Mesothelial cell of epicardium (in vitro differentiated cells): ENCODE measurements around the gene FAM47C. TPM values are rescaled to one million over a fixed set of nuclear protein-coding genes. Genes with fewer than 3 reads are reported as not detected.
"Not testable (repeated sequence)": the region's sequence is repeated elsewhere in the genome, so short reads cannot be mapped to it uniquely, and the experiment has no call there.

Source experiments
- DNase-seq, 2 experiments: peaks; one replicate each; pipeline ENCODE4 v3.0.0; 2021; ENCODE audit warnings: low spot score in 2 of 2; ENCODE audit not compliant: unreplicated experiment in 2 of 2
- H3K27ac Mint-ChIP-seq: 2 replicates; pipeline ENCODE4 v1.8.0; 2021; ENCODE audit warnings: mixed read lengths
- H3K27me3 Mint-ChIP-seq: 2 replicates; pipeline ENCODE4 v1.8.0; 2021; ENCODE audit warnings: low read depth, mixed read lengths
- H3K36me3 Mint-ChIP-seq: 2 replicates; pipeline ENCODE4 v1.8.0; 2021; ENCODE audit warnings: mixed read lengths
- H3K4me1 Mint-ChIP-seq: 2 replicates; pipeline ENCODE4 v1.8.0; 2021; ENCODE audit warnings: mixed read lengths
- H3K4me3 Mint-ChIP-seq: 2 replicates; pipeline ENCODE4 v1.8.0; 2021; ENCODE audit warnings: mild to moderate bottlenecking, moderate library complexity, mixed read lengths
- H3K9me3 Mint-ChIP-seq: 2 replicates; pipeline ENCODE4 v1.8.0; 2021; ENCODE audit warnings: mixed read lengths
- total RNA-seq: library from RNA; stranded (reverse); gene quantifications from 3 replicates; pipeline ENCODE4 v1.2.1, GENCODE V29; 2021
- TF ChIP-seq, protein P1 (sequence below): fragments of 200-600 bp; sonication (generic); IDR thresholded peaks from one replicate; pipeline ENCODE4 v1.5.0; 2021; ENCODE audit warnings: antibody characterized with exemption; ENCODE audit not compliant: unreplicated experiment

FAM47C gene
- total RNA-seq, 1 donor from 2014 or later = not detected

DNA sequence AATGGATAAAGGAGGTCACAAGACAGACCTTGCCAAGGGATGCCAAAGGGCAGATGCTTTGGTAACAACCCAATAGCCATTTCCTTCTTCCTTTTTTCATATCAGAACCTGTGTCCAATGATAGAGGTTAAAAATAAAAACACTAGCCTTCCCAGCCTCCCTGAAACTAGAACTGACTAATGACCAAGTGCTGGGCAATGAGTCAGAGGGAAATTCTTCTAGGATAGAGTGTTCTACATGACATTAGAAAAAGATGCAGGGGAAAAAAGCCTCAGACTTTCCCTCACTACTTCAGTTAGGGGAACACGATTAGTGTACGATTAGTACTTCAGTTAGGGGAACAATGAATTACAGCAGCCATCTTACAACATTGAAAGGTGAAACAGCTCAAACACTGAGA is 29.3 kb upstream of the FAM47C start:
- no peak overlapping the region for H3K4me3 Mint-ChIP-seq
- H3K9me3 Mint-ChIP-seq = peaks cover 12% of the 10 kb centered on the region
- H3K27me3 Mint-ChIP-seq = peaks cover 8% of the 10 kb centered on the region
- DNase-seq = no peak
- H3K27ac Mint-ChIP-seq = no peak overlapping the region
- H3K4me1 Mint-ChIP-seq = no peaks in the 10 kb centered on the region
- H3K36me3 Mint-ChIP-seq = no peaks in the 10 kb centered on the region
- TF ChIP-seq, protein P1, sequence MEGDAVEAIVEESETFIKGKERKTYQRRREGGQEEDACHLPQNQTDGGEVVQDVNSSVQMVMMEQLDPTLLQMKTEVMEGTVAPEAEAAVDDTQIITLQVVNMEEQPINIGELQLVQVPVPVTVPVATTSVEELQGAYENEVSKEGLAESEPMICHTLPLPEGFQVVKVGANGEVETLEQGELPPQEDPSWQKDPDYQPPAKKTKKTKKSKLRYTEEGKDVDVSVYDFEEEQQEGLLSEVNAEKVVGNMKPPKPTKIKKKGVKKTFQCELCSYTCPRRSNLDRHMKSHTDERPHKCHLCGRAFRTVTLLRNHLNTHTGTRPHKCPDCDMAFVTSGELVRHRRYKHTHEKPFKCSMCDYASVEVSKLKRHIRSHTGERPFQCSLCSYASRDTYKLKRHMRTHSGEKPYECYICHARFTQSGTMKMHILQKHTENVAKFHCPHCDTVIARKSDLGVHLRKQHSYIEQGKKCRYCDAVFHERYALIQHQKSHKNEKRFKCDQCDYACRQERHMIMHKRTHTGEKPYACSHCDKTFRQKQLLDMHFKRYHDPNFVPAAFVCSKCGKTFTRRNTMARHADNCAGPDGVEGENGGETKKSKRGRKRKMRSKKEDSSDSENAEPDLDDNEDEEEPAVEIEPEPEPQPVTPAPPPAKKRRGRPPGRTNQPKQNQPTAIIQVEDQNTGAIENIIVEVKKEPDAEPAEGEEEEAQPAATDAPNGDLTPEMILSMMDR = no peak

DNA sequence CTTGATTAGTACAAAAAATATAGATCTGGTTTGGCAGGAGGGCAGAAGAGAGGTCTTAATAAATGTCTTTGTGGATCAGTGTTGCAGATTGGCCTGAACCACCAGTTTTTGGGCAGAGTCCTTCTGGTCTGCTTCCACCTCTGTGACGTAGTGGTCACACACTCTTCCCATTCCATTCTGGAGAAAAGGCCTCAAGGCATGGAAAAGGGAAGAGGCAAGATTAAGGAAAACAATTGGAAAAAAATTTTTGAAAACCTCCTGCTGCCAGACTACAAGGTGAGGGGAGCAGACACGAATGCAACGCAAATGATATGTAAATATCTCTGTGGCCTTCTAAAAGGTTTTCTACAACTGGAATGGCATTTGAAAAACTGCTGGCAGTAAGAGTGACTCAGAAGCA is 24.3 kb upstream of the FAM47C start:
- Mint-ChIP-seq H3K27ac (no peak overlapping the region), H3K4me3 (no peak overlapping the region), H3K4me1 (peaks cover 2% of the 10 kb centered on the region), H3K36me3 (no peaks in the 10 kb centered on the region), H3K9me3 (peaks cover 14% of the 10 kb centered on the region), H3K27me3 (peaks cover 29% of the 10 kb centered on the region)
- TF ChIP-seq, protein P1 = no peak
- DNase-seq = no peak

DNA sequence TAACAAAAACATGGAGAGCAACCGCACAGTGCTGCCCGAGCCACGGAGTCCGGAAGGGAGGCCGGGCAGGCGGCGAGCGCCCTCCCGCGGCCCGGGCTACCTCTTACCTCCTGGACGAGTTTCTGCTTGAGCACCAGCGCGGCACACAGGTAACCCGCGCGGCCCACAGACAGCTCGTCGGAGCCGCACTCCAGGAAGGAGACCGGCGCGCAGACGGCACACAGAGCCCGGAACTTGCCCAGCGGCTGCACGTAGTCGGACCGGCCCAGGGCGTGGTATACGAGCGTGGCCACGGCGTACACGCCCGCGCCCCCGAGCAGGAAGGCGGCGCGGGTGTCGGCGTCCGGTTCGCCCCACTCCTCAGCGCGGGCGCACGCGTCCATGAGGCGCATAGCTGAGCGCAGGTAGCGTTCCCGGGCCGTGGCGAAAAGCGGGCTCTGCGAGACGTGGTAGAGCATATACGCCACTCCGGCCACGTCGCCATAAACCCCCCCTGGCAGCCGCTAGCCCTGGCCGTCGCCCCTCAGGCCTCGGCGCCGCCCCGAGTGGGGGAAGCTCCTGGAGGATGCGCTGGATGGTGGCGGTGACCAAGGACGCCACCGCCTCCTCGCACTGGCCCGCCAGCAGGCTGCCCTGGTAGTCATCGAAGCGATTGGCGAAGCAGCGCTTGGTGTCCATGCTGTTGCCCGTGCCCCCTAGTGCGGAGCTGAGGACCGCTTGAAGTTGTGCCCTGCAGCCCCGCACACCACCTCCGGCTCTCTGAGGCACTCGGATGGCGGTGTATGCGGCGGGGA is 22.6 kb upstream of the FAM47C start:
- DNase-seq, H3K27ac Mint-ChIP-seq, H3K36me3 Mint-ChIP-seq, H3K4me1 Mint-ChIP-seq: not testable (repeated sequence)
- peaks cover 29% of the 10 kb centered on the region for H3K27me3 Mint-ChIP-seq
- H3K4me3 Mint-ChIP-seq = peak overlapping the region; percentile 67
- peaks cover 19% of the 10 kb centered on the region for H3K9me3 Mint-ChIP-seq

DNA sequence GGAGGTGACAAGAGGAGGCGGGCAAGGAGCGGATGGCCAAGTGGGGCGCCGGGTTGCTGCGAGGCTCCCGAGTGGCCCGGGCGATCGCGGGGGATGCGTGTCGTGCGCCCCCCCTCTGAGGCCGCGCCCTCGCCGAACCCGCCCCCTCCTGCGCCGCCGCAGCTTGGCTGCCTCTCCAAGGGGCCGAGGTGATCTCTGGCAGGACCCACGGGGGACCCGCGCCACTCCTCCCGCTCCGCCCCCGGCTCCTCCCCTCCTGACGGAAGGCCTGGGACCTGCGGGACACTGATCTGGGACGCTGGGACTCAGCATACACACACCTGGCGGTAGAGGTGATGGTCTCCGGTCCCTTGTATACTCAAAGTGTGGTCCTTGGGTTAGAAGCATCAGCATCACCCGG is 21.9 kb upstream of the FAM47C start:
- DNase-seq = no peak
- Mint-ChIP-seq H3K27me3 (peaks cover 29% of the 10 kb centered on the region), H3K9me3 (peaks cover 26% of the 10 kb centered on the region), H3K27ac (no peak overlapping the region), H3K36me3 (no peaks in the 10 kb centered on the region), H3K4me3 (peak overlapping the region; percentile 64), H3K4me1 (peaks cover 2% of the 10 kb centered on the region)
- TF ChIP-seq, protein P1 = no peak

DNA sequence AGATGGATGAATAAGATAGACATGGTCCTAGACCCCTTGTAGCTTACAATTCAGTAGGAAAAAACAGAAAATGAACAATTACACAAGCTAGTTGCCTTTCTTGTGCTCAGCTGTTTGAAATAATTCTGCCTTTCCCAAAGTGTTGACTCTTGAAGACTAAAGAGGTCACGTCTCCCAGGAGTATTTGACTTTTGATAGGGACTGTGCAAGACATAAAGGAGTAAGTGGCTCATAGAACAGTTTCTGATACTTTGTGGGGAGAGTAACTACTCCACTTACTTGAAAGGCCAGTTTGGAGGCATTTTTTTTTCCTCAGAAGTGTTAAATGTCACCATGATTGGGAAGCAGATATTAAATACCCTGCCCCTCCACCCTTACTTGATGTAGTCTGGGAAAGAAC is 21.0 kb upstream of the FAM47C start:
- H3K27me3 Mint-ChIP-seq = peaks cover 29% of the 10 kb centered on the region
- H3K27ac Mint-ChIP-seq, H3K4me3 Mint-ChIP-seq, H3K36me3 Mint-ChIP-seq, DNase-seq, H3K4me1 Mint-ChIP-seq: not testable (repeated sequence)
- peaks cover 33% of the 10 kb centered on the region for H3K9me3 Mint-ChIP-seq

DNA sequence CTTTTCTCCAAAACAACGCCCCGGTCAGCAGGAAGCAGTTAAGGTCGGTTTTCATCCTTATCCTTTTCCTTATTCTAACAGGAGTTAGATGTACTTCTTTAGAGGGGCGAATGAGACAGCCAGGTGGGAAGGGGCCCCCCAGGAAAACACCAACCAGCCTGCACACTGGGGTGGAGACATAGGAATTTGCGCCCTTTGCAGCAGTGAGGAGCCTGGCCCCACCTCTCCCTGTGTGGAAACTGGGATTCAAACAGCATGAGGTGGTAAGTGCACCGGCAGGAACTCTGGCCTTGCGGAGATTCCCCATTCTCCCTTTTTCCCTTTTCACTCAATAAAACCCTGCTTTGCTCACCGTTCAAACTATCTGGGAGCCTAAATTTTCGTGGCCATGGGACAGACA is 8.0 kb upstream of the FAM47C start:
- no peaks in the 10 kb centered on the region for H3K36me3 Mint-ChIP-seq
- H3K4me3 Mint-ChIP-seq = no peak overlapping the region
- DNase-seq = no peak

More for the DNA sequence above, 8.0 kb upstream of the FAM47C start:
- Mint-ChIP-seq H3K4me1 (no peaks in the 10 kb centered on the region), H3K9me3 (peaks cover 25% of the 10 kb centered on the region), H3K27me3 (no peaks in the 10 kb centered on the region), H3K27ac (no peak overlapping the region)
- TF ChIP-seq, protein P1 = no peak
